Cardiac fibroblast (primary cell): ENCODE measurements around the gene CDKN1C.
"Not testable (repeated sequence)": the region's sequence is repeated elsewhere in the genome, so short reads cannot be mapped to it uniquely, and the experiment has no call there.

ENCODE experiments used
- DNase-seq, 2 donors: peaks; one replicate each; pipeline versions ENCODE4 v3.0.0 to v3.0.0-alpha.2; 2010; ENCODE audit warnings: low read depth in 2 of 2
- H3K4me3 ChIP-seq, 2 donors: replicated peaks in 1 of 2; 1 replicate in 1 of 2; 2 replicates in 1 of 2; pipeline ENCODE4 v1.5.1; 2011; ENCODE audit warnings: low read depth in 2 of 2, low read length in 2 of 2, mild to moderate bottlenecking in 2 of 2, moderate library complexity in 1 of 2
- TF ChIP-seq, protein P1 (sequence below): IDR thresholded peaks from one replicate; pipeline ENCODE4 v1.5.1; 2011; ENCODE audit warnings: low read depth, mild to moderate bottlenecking, low read length, inconsistent platforms

CDKN1C gene

DNA sequence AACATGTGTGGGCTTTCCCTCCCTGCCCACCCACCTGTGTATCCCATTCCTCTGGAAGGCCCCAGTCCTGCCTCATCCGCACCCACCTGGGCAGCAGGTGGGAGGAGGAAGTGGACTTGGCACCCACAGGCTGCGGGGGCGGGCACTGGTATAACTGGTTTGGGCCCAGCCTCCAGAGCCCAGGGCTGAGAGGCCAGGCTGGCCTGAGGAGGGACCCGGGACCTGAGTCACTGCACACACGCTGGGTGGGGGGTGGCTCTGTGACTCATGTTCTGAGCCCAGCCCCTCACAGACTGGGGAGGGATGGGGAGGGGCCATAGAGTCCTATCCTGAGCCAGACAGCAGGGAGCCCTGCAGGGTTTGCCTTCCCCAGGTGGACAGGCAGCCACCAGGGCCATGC lies 26.9 kb upstream of the CDKN1C start:
- H3K4me3 ChIP-seq: no peak overlapping the region
- peak; percentile 59 to 68 for DNase-seq
- TF ChIP-seq, protein P1, sequence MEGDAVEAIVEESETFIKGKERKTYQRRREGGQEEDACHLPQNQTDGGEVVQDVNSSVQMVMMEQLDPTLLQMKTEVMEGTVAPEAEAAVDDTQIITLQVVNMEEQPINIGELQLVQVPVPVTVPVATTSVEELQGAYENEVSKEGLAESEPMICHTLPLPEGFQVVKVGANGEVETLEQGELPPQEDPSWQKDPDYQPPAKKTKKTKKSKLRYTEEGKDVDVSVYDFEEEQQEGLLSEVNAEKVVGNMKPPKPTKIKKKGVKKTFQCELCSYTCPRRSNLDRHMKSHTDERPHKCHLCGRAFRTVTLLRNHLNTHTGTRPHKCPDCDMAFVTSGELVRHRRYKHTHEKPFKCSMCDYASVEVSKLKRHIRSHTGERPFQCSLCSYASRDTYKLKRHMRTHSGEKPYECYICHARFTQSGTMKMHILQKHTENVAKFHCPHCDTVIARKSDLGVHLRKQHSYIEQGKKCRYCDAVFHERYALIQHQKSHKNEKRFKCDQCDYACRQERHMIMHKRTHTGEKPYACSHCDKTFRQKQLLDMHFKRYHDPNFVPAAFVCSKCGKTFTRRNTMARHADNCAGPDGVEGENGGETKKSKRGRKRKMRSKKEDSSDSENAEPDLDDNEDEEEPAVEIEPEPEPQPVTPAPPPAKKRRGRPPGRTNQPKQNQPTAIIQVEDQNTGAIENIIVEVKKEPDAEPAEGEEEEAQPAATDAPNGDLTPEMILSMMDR: no peak

DNA sequence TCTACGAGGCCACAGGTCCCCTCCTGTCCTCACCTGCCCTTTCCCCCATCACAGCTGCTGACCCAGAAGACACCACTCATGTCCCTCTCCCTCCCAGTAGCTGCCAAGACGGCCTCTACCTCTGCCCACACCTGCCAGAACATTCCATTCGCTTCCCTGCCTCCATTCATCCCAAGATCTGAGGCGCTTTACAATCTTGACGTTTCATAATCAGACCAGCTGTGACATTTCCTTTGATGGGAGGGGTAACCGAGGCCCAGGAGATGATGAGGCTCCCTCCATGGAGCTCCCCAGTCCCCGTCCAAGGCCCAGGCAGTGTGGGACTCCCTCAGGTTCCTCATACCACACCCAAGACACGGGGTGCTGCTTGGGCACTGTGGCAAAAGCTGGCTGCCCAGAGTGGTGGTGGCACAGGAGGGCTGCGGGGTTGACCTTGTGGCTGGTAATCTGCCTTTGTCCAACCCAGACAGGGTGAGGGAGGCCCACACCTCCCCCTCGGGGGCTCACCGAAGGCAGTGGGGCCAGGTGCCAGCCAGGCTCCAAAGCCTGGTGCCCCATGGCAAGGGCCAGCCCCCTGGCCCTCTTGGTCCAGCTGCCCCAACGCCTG lies 26.3 kb upstream of the CDKN1C start:
- H3K4me3 ChIP-seq: no peak overlapping the region
- TF ChIP-seq, protein P1: no peak
- no peak for DNase-seq

DNA sequence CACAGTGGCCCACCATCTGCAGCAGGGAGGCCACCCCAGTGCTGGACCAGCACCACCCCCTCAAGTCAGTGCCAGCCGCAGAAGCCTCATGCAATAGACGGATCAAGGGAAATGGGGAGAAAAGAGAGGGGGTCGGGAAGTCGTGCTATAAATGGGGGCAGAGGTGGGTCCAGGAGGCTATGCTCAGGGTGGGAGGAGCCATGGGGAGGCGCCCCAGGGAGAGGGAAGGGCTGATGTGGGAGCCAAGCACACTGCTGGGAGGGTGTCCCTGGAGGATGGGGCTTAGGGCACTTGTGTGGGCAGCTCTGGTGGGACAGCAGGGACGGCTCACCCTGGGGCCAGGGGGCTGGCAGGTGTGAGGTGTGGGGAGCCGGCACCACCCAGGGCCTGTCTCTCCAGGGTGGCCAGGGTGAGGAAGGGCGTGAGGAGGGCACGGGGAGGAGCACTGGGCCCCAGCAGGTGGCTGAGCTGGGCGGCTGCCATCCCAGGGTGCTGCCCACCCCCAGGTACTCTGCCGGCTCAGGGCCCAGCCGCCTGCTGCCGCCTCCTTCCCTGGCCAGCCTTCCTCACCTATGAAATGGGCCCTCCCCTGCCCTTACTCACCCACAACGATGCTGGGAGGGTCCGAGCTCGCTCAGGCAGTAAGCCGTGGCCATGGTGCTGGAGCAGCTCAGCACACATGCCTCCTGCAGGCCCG lies 25.7 kb upstream of the CDKN1C start:
- DNase-seq: no peak
- TF ChIP-seq, protein P1: no peak

DNA sequence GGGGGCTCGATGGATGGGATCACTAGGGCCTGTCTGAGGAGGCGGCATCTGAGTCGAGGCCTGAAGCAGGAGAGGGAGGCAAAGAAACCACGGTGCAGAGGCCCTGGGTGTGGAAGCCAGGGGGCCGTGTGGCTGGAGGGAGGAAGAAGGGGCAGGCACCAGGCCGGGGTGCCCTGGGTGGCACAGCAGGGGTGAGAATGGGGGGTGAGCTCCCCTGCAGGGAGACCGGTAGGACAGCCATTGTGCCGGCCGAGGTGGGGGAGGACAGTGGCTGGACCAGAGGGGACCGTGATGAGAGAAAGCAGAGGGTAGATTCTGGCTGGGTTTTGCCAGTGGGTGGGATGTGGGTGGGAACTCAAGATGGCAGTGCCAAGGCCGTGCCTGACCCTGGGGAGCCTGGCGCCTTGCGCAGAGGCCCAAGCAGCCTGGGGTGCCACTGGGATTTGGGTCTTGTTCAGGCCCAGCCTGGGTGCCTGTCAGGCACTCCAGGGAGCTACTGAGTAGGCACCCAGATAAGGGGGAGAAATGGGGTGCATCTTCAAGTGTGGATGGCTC lies 24.9 kb upstream of the CDKN1C start:
- TF ChIP-seq, protein P1: no peak
- no peak for DNase-seq
- H3K4me3 ChIP-seq: no peak overlapping the region

More for the DNA sequence above, 25.7 kb upstream of the CDKN1C start:
- no peak overlapping the region for H3K4me3 ChIP-seq

DNA sequence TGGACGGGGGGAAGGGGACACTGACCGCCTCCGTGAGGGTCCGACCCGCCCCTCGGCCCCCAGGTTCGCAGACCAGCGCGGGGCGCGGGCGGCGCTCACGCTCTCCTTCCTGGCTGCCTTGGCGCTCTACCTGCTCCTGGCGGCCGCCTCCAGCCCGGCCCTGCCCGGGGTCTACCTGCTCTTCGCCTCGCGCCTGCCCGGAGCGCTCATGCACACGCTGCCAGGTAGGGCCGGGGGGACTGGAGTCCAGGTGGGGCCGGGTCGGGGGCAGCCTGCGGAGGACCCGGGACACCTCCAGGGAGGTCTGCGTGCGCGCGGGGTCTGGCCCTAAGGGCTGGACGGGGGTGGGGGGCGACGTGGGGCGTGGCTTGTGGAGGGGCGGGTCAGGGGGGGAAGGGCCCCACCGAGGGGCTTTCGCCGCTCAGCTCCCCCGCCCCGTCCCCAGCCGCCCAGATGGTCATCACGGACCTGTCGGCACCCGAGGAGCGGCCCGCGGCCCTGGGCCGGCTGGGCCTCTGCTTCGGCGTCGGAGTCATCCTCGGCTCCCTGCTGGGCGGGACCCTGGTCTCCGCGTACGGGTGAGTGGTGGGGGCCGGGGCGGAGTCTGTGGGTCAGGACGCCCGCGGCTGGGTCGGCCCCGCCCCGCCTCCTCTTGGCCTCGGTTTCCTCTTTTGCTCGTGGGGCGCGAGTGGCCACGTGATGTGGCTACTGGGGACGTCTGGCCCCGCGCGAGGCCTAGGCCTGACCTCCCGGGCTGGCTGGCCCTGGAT lies 23.7 kb upstream of the CDKN1C start:
- TF ChIP-seq, protein P1: no peak
- DNase-seq: no peak
- no peak overlapping the region for H3K4me3 ChIP-seq

DNA sequence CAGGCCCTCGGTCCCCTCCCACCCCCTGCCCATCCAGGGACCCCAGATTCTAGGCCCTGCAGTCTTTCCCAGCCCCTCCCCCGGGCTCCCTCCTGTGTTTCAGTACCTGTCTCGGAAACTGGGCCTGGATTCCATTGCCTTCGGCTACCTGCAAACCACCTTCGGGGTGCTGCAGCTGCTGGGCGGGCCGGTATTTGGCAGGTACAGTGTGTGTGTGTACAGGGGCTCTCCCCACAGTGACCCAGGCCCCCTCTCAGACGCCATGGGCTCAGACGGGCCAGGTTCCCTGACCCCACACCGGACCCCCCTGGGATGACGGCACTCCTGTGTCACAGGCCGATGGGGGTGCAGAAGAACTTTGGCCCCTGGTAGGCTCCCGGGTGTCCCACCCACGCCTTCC lies 22.6 kb upstream of the CDKN1C start:
- TF ChIP-seq, protein P1: no peak
- DNase-seq: no peak
- no peak overlapping the region for H3K4me3 ChIP-seq

DNA sequence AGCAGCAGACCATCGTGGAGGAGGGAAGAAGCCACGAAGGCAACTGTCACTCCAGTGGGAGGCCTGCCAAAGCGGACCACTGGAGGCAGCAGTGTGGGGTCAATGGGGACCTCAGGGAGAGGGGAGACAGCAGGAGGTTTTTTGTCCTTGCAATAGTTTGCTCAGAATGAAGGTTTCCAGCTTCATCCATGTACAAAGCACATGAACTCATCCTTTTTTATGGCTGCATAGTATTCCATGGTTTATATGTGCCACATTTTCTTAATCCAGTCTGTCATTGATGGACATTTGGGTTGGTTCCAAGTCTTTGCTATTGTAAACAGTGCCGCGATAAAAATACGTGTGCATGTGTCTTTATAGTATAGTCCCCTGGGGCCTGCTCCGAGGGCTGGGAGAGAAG lies 19.7 kb upstream of the CDKN1C start:
- not testable (repeated sequence) for H3K4me3 ChIP-seq, DNase-seq
